Epithelial cell of proximal tubule (primary cell): ENCODE measurements around the gene DNLZ. TPM values are rescaled to one million over a fixed set of nuclear protein-coding genes. Genes with fewer than 3 reads are reported as not detected.

Source experiments
- DNase-seq: peaks from one replicate; pipeline ENCODE4 v3.0.0-alpha.2; 2011; ENCODE audit warnings: low read depth
- H3K4me3 ChIP-seq: 2 replicates; pipeline ENCODE4 v1.5.1; 2011; ENCODE audit warnings: low read depth, mild to moderate bottlenecking, low read length
- total RNA-seq: library from RNA; depleted of rRNA; stranded (reverse); fragments of >200 nt; gene quantifications from 2 replicates; pipeline ENCODE4 v1.2.3, GENCODE V29; 2015
- TF ChIP-seq, protein P1 (sequence below): conservative IDR thresholded peaks from 2 replicates; pipeline ENCODE4 v1.5.1; 2012; ENCODE audit warnings: low read depth, mild to moderate bottlenecking, low read length

DNLZ gene
- total RNA-seq, 1 donor from 2014 or later = 67.2 TPM

DNA sequence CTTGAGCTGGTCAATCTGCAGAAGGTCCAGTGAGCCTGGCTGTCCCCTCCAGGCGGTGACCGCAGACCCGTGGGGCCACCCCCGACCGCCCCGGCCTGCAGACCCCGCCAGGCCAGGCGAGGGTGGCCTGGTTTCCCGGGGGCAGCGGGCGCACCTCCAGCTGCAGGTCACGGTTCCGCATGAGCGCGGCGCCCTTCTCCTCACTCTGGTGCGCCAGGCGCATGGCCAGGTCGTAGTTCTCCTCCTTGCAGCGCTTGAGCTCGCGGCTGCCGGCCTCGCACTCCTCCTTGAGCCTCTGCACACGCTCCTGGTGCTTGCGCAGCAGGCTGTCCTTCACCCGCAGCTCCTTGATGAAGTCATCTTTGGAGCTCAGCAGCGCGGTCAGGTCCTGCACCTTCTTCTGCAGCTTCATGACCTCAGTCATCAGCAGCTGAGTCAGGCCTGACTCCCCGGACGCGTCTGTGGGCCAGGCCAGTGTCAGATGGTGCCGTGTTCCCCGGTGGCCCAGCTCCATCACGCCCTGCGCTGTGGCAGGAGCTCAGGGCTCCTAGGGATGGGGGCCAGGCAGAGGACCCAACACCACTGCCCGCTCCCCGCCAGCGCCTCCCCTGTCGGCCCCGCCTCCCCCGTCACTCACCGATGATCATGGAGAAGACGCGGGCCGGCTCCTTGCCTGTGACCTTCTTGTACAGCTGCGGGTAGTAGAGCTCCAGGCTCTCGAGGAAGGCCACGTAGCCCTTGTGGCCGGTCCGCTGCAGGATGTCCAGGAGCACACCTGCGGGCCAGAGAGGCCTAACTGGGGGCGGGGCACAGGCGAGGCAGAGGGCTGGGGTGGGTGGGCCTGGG lies 7.4 kb upstream of the DNLZ start:
- TF ChIP-seq, protein P1, sequence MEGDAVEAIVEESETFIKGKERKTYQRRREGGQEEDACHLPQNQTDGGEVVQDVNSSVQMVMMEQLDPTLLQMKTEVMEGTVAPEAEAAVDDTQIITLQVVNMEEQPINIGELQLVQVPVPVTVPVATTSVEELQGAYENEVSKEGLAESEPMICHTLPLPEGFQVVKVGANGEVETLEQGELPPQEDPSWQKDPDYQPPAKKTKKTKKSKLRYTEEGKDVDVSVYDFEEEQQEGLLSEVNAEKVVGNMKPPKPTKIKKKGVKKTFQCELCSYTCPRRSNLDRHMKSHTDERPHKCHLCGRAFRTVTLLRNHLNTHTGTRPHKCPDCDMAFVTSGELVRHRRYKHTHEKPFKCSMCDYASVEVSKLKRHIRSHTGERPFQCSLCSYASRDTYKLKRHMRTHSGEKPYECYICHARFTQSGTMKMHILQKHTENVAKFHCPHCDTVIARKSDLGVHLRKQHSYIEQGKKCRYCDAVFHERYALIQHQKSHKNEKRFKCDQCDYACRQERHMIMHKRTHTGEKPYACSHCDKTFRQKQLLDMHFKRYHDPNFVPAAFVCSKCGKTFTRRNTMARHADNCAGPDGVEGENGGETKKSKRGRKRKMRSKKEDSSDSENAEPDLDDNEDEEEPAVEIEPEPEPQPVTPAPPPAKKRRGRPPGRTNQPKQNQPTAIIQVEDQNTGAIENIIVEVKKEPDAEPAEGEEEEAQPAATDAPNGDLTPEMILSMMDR = no peak
- no peak for DNase-seq
- no peak overlapping the region for H3K4me3 ChIP-seq

DNA sequence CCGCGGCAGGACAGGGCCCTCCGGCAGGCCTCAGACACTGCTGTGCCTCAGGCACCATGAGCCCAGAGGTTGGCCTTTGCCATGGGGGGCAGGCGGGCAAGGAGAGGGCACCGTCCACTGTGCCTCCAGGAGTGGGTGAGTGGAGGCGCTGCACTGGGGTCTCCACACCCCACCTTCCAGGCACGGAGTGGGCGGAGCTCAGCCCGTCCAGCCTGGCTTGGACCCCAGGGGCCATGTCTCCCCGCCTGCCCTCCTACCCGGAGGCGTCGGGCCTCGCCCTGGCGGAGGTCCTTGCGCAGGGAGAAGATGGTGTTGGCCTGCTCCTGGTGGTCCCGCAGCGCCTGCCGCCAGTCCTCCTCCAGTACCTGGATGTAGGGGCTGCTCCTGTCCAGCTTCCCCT lies 6.5 kb upstream of the DNLZ start:
- H3K4me3 ChIP-seq = no peak overlapping the region
- TF ChIP-seq, protein P1 = no peak
- no peak for DNase-seq

DNA sequence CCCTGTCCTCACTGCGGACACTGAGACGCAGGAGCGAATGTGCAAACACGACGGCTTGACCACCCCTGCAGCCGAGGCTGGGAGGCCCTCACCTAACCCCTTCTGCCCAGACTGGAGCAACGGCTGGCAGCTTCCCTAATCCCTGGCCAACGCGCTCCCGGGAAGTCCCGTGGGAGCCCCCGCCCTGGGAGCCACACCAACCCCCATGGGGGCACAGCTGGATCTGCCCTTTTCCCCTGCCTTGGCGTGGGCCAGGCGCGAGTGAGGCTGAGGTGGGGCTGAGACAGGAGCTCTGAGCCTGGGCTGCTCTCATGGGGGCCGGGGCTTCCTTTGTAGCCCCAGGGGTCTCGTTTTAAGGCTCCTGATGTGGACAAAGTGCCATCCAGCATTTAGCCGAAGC lies 4.6 kb upstream of the DNLZ start:
- DNase-seq = no peak
- TF ChIP-seq, protein P1 = no peak
- H3K4me3 ChIP-seq = no peak overlapping the region

DNA sequence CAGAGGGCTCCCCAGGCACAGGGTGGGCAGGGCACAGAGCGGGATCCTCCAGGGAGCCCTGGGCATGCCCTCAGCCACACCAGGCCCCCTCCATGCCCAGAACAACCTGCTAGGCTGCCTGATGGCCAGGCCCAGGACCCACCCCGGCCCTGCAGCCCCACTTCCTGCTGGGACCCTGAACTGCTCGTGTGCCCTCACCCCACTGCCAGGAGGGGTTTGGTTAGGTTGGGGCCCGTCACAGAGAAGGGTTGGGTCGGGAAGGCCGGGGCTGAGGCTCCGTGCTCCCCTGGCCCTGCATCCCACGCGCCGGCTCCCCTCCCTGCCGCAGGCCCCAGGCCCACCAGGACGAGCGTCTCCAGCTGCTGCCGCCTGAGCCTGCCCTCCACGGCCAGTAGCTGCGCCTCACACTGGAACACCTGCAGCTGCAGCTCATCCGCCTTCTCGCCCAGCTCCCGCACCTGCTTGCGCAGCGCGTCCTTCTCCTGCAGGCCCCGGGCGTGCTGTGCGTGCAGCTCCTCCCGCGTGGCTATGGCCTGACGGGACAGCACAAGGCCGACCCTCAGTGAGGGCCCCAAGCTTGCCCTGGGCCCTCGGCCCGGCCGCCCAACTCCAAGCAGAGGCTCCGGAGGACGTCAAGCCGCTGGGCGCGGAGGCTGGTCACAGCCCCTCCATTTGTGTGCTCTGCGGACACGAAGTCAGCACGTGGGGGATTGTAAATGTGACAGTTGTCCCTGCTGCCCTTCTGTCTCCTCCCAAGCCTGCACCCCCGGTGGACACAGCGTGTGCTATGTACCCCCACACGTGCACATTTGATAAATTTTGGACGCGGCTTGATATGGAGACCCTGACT lies 4.0 kb upstream of the DNLZ start:
- DNase-seq = no peak
- H3K4me3 ChIP-seq = no peak overlapping the region
- TF ChIP-seq, protein P1 = no peak

DNA sequence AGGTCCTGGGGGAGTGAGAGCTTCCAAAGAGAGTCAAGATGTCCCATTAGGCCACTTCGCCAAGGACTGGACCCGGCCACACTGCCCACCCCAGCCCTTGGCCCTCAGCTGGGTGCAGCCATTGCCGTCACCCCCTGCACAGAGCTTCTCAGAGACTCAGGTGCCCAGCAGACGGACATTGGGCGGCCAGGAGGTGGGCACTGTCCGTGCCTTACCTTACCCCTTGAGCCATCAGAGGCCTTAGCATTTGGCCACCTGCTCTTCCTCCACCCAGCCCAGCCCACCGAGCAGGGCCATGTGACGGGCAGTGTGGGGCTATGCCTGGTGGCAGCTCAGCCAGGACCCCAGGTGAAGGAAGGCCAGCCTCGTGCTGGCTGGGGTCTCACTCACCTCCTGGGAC lies 3.3 kb upstream of the DNLZ start:
- TF ChIP-seq, protein P1 = no peak
- no peak for DNase-seq
- no peak overlapping the region for H3K4me3 ChIP-seq

DNA sequence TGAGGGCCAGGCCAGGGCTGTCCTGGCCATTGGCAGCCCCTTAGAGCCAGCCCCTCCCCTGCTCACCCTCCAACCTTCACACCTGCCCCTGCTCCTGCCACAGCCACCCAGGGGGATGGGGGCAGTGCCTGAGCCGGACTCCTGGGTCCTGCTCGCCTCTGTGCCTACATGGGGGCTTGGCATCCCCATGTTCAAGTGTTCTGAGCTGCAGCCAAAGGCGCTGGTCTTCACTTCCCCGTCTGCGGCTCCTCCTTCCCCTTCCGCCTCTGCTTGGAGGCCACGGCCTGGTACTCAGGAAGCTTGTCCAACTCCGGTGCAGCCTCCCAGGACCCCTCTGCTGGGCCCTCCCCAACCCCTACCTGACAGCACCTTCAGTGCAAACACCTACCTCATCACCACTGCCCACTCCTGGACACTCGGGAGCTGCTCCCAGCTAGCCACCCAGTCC lies 2.3 kb upstream of the DNLZ start:
- no peak for DNase-seq
- H3K4me3 ChIP-seq = no peak overlapping the region
- TF ChIP-seq, protein P1 = no peak
